ENCODE data around the gene DCST1. TPM values are rescaled to one million over a fixed set of nuclear protein-coding genes. Genes with fewer than 3 reads are reported as not detected.

Gene DCST1
- total and polyA plus RNA-seq, 2 of the 4 experiments (the other 2 are of a cell fraction), result not detected

DNA sequence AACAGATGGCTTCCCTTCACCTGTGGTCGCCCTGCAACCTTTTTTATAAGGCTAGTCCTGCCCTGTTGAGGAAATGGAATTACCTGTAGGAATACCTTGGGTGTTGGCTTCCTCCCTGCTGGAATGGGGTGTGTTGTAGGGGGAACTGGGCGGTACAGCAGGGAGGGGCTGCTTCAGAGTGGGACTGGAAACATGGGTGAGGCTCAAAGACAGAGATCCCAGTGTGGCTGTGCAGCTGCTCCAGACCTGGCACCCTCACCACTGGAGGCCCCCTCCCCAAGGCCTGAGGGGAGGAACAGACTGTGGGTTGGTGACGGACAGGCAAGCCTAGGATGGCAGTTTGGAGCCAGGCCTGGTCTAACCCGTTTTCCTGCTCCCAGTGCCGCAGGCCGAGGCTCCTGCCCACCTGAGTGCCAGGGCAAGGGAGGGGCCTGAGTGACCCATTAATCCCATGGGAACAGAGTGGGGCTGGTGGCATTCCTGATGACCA, 49.5 kb downstream of the DCST1 start:
- 49% methylated on average over 5 of the region's 6 CpGs; no CpG with 5 or more reads in 1 of the 2 experiments for WGBS, 2 experiments (ENCODE audit: extremely low coverage in 2 of 2, insufficient read length in 1 of 2)
- H3K27me3 ChIP-seq (ENCODE audit: control insufficient read depth, insufficient read depth, low read length), result peaks cover 57% of the 10 kb centered on the region
- in situ Hi-C loops (cut with MboI; ENCODE audit: low sequenced_read_pairs), result no loop called here
- ChIA-PET CTCF (no interaction called here), POLR2A (ENCODE audit: unreplicated experiment) (no interaction called here)
- no peaks in the 10 kb centered on the region for H3K9me3 ChIP-seq (ENCODE audit: control insufficient read depth, insufficient read depth, low read length)
- intact Hi-C loops (cut with micrococcal nuclease), result loop anchor here (10.0 kb wide), 1 partner anchor 608 kb away; no protein-coding TSS in a partner anchor
- no peak overlapping the region for H2BK15ac ChIP-seq (ENCODE audit: low read depth, low read length)
- H4K5ac ChIP-seq (ENCODE audit: low read depth, low read length), result no peak overlapping the region
- H3K4me2 ChIP-seq (ENCODE audit: low read depth, low read length), result no peak overlapping the region
- no peak overlapping the region for H2AFZ ChIP-seq (replicated peaks; ENCODE audit: low read length, poor library complexity)
- DNase-seq (no peak), ATAC-seq (ENCODE audit: low read depth) (no peak)
- H3K79me1 ChIP-seq (ENCODE audit: low read depth in 1 of 2, low read length in 2 of 2), result no peaks in the 10 kb centered on the region; a peak in 1 of 4 replicates
- no peak overlapping the region for H3K4me3 ChIP-seq (ENCODE audit: insufficient read depth, low read depth, low read length)
- no peak overlapping the region for H3K18ac ChIP-seq (ENCODE audit: low read depth, low read length)
- H4K8ac ChIP-seq (ENCODE audit: low read depth in 2 of 2, low read length in 2 of 2), result no peak overlapping the region
- no TSS peak for BruUV-seq (replicated peaks)
- H3K23ac ChIP-seq (ENCODE audit: low read depth, low read length), result no peak overlapping the region
- H3K4ac ChIP-seq (ENCODE audit: low read depth, low read length), result no peak overlapping the region
- H3K9me1 ChIP-seq (ENCODE audit: insufficient read depth, low read length), result peaks cover 5% of the 10 kb centered on the region
- H2BK20ac ChIP-seq (ENCODE audit: low read depth, low read length), result no peak overlapping the region
- H3K56ac ChIP-seq (ENCODE audit: extremely low read depth, insufficient read depth, low read length), result no peak overlapping the region
- H3K9ac ChIP-seq (ENCODE audit: low read depth, low read length), result no peak overlapping the region
- H3K27ac ChIP-seq (ENCODE audit: insufficient read depth, low read length), result no peak overlapping the region
- no peak overlapping the region for H2BK120ac ChIP-seq (ENCODE audit: low read depth, low read length)
- H2BK5ac ChIP-seq (ENCODE audit: low read depth, low read length, poor library complexity, severe bottlenecking), result no peak overlapping the region
- no peak overlapping the region for H4K91ac ChIP-seq (ENCODE audit: insufficient read depth, low read depth, low read length)
- dilution Hi-C loops (cut with HindIII; ENCODE audit: low sequenced_read_pairs, unreplicated experiment), result no loop called here
- H2AK9ac ChIP-seq (replicated peaks; ENCODE audit: low read depth, low read length, poor library complexity), result no peak overlapping the region
- TF ChIP-seq SMC3 (IDR thresholded peaks at IDR 0.05; ENCODE audit: low read depth, low read length), result no peak
- H3K36me3 ChIP-seq (ENCODE audit: control insufficient read depth, insufficient read depth, low read length), result no peaks in the 10 kb centered on the region
- peaks cover 11% of the 10 kb centered on the region for H4K20me1 ChIP-seq (ENCODE audit: insufficient read depth, low read length)
- H2AK5ac ChIP-seq (ENCODE audit: low read depth, low read length), result no peak overlapping the region
- H3K4me1 ChIP-seq (ENCODE audit: control insufficient read depth, insufficient read depth, low read length), result peaks cover 11% of the 10 kb centered on the region; the same call in 1 of the 2 replicates
- no peak overlapping the region for H3K14ac ChIP-seq (replicated peaks; ENCODE audit: low read depth, low read length)

All from IMR-90 (cell line).